ENCODE data around the gene DPM1. TPM values are rescaled to one million over a fixed set of nuclear protein-coding genes. Genes with fewer than 3 reads are reported as not detected.

DPM1 gene
- total RNA-seq, 1 donor from 2014 or later = 43.9 TPM

- DNase-seq (ENCODE audit: low spot score, unreplicated experiment) = no peak
- Mint-ChIP-seq H3K4me1 (ENCODE audit: low read depth) (peaks cover 65% of the 10 kb centered on the region), H3K4me3 (ENCODE audit: low read depth) (no peak overlapping the region), H3K27me3 (no peaks in the 10 kb centered on the region), H3K9me3 (ENCODE audit: low read depth) (no peaks in the 10 kb centered on the region), H3K27ac (peak overlapping the region; percentile 2), H3K36me3 (ENCODE audit: insufficient read depth) (peaks cover 7% of the 10 kb centered on the region)
- TF ChIP-seq, protein P1, sequence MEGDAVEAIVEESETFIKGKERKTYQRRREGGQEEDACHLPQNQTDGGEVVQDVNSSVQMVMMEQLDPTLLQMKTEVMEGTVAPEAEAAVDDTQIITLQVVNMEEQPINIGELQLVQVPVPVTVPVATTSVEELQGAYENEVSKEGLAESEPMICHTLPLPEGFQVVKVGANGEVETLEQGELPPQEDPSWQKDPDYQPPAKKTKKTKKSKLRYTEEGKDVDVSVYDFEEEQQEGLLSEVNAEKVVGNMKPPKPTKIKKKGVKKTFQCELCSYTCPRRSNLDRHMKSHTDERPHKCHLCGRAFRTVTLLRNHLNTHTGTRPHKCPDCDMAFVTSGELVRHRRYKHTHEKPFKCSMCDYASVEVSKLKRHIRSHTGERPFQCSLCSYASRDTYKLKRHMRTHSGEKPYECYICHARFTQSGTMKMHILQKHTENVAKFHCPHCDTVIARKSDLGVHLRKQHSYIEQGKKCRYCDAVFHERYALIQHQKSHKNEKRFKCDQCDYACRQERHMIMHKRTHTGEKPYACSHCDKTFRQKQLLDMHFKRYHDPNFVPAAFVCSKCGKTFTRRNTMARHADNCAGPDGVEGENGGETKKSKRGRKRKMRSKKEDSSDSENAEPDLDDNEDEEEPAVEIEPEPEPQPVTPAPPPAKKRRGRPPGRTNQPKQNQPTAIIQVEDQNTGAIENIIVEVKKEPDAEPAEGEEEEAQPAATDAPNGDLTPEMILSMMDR (IDR thresholded peaks at IDR 0.05; ENCODE audit: unreplicated experiment) = no peak
These were observed 42.1 kb downstream of the DPM1 start for GRCh38 chr20:50916257-50916656.

- no peak overlapping the region for H3K4me3 Mint-ChIP-seq (ENCODE audit: low read depth)
- H3K4me1 Mint-ChIP-seq (ENCODE audit: low read depth) = peaks cover 66% of the 10 kb centered on the region
- no peaks in the 10 kb centered on the region for H3K9me3 Mint-ChIP-seq (ENCODE audit: low read depth)
- TF ChIP-seq, protein P1 (IDR thresholded peaks at IDR 0.05; ENCODE audit: unreplicated experiment) = no peak
- no peaks in the 10 kb centered on the region for H3K27me3 Mint-ChIP-seq
- peaks cover 7% of the 10 kb centered on the region for H3K36me3 Mint-ChIP-seq (ENCODE audit: insufficient read depth)
- no peak for DNase-seq (ENCODE audit: low spot score, unreplicated experiment)
- H3K27ac Mint-ChIP-seq = no peak overlapping the region
These were observed 42.9 kb downstream of the DPM1 start for GRCh38 chr20:50915424-50915823.

GRCh38 chr20:50913690-50914375 is 44.5 kb downstream of the DPM1 start:
- TF ChIP-seq, protein P1 (IDR thresholded peaks at IDR 0.05; ENCODE audit: unreplicated experiment) = no peak
- peak overlapping the region; percentile 88 for H3K27ac Mint-ChIP-seq
- no peaks in the 10 kb centered on the region for H3K27me3 Mint-ChIP-seq
- peaks cover 65% of the 10 kb centered on the region for H3K4me1 Mint-ChIP-seq (ENCODE audit: low read depth)
- peaks cover 10% of the 10 kb centered on the region for H3K36me3 Mint-ChIP-seq (ENCODE audit: insufficient read depth)
- no peaks in the 10 kb centered on the region for H3K9me3 Mint-ChIP-seq (ENCODE audit: low read depth)
- DNase-seq (ENCODE audit: low spot score, unreplicated experiment) = no peak
- H3K4me3 Mint-ChIP-seq (ENCODE audit: low read depth) = no peak overlapping the region

GRCh38 chr20:50911716-50912115 is 46.6 kb downstream of the DPM1 start:
- H3K4me1 Mint-ChIP-seq (ENCODE audit: low read depth) = peaks cover 59% of the 10 kb centered on the region
- no peak for DNase-seq (ENCODE audit: low spot score, unreplicated experiment)
- peak overlapping the region; percentile 88 for H3K27ac Mint-ChIP-seq
- no peak overlapping the region for H3K4me3 Mint-ChIP-seq (ENCODE audit: low read depth)
- peaks cover 16% of the 10 kb centered on the region for H3K36me3 Mint-ChIP-seq (ENCODE audit: insufficient read depth)
- H3K27me3 Mint-ChIP-seq = no peaks in the 10 kb centered on the region
- TF ChIP-seq, protein P1 (IDR thresholded peaks at IDR 0.05; ENCODE audit: unreplicated experiment) = no peak
- no peaks in the 10 kb centered on the region for H3K9me3 Mint-ChIP-seq (ENCODE audit: low read depth)

GRCh38 chr20:50911030-50911429 is 47.3 kb downstream of the DPM1 start:
- H3K4me1 Mint-ChIP-seq (ENCODE audit: low read depth) = peaks cover 55% of the 10 kb centered on the region
- no peak for DNase-seq (ENCODE audit: low spot score, unreplicated experiment)
- peaks cover 16% of the 10 kb centered on the region for H3K36me3 Mint-ChIP-seq (ENCODE audit: insufficient read depth)
- H3K4me3 Mint-ChIP-seq (ENCODE audit: low read depth) = no peak overlapping the region
- TF ChIP-seq, protein P1 (IDR thresholded peaks at IDR 0.05; ENCODE audit: unreplicated experiment) = no peak
- peak overlapping the region; percentile 88 for H3K27ac Mint-ChIP-seq
- no peaks in the 10 kb centered on the region for H3K27me3 Mint-ChIP-seq
- no peaks in the 10 kb centered on the region for H3K9me3 Mint-ChIP-seq (ENCODE audit: low read depth)
